Fibroblast of lung (primary cell): ENCODE measurements around the gene TMBIM4.

ENCODE experiments used
- CTCF ChIP-seq, 2 donors: IDR thresholded peaks in 1 of 2; conservative IDR thresholded peaks in 1 of 2; 1 replicate in 1 of 2; 2 replicates in 1 of 2; pipeline ENCODE4 v1.5.1; 2011 to 2012; ENCODE audit warnings: low read length in 2 of 2, control low read depth in 1 of 2, inconsistent platforms in 1 of 2, low read depth in 1 of 2, mild to moderate bottlenecking in 1 of 2
- EZH2 ChIP-seq: IDR thresholded peaks from 2 replicates; pipeline ENCODE4 v1.5.1; 2012; ENCODE audit warnings: low read length, control low read depth, mild to moderate bottlenecking; ENCODE audit errors: missing control alignments

- TF ChIP-seq CTCF (conservative IDR thresholded peaks at IDR 0.05 in 1 of 2, IDR thresholded peaks at IDR 0.05 in 1 of 2; ENCODE audit: low read depth in 1 of 2, low read length in 2 of 2) (no peak), EZH2 (no peak)
Observed at GRCh38 chr12:66210840-66211239, 41.0 kb upstream of the TMBIM4 start.
